Astrocyte (in vitro differentiated cells and primary cell): ENCODE data around the gene ZNF213.

Source experiments
- EZH2 ChIP-seq: IDR thresholded peaks from 2 replicates; pipeline ENCODE4 v1.6.1; 2012; ENCODE audit warnings: mild to moderate bottlenecking, low read length, inconsistent platforms; ENCODE audit not compliant: insufficient read depth
- TF ChIP-seq, protein P1 (sequence below): IDR thresholded peaks from 2 replicates; pipeline ENCODE4 v1.5.1; 2011; ENCODE audit warnings: low read depth, mild to moderate bottlenecking, inconsistent platforms, low read length, moderate library complexity; ENCODE audit not compliant: insufficient read depth

DNA sequence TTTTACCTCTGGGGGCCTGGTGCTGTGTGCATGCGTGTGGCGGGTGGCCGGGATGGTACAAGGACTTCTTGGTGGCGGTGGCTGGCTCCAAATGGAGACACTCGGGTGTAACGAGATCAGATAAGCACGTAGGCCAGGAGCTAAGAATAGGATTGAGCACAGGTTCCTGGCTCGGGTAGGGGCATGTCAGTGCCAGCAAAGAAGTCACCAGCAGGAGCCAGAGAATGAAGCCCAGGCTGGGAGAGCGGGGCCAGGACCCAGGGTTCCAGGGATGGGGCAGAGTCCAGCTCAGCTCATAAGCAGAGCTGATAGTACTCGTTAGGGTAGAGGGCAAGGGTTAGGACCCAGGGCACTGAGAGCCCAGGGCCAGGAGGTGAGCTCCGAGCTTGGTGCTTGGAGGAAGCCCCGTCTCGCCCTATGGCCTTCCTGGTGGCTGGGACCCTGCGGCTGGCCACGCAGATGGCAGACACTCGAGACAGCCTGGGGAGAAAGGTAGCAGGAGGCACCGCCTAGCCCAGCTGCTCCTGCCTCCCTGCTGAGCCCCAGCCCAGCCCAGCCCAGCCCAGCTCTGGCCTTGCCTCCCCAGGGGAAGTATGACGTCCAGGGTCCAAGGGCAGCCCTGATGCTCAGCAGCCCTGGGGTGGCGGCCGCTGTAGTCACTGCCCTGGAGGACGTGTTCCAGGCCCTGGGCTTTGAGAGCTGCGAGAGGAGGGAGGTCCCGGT lies 8.9 kb downstream of the ZNF213 start:
- TF ChIP-seq, protein P1, sequence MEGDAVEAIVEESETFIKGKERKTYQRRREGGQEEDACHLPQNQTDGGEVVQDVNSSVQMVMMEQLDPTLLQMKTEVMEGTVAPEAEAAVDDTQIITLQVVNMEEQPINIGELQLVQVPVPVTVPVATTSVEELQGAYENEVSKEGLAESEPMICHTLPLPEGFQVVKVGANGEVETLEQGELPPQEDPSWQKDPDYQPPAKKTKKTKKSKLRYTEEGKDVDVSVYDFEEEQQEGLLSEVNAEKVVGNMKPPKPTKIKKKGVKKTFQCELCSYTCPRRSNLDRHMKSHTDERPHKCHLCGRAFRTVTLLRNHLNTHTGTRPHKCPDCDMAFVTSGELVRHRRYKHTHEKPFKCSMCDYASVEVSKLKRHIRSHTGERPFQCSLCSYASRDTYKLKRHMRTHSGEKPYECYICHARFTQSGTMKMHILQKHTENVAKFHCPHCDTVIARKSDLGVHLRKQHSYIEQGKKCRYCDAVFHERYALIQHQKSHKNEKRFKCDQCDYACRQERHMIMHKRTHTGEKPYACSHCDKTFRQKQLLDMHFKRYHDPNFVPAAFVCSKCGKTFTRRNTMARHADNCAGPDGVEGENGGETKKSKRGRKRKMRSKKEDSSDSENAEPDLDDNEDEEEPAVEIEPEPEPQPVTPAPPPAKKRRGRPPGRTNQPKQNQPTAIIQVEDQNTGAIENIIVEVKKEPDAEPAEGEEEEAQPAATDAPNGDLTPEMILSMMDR, result no peak
- TF ChIP-seq EZH2, result no peak
